Measurements from ENCODE around the gene AMMECR1L.
"Not testable (repeated sequence)": the region's sequence is repeated elsewhere in the genome, so short reads cannot be mapped to it uniquely, and the experiment has no call there.

The AMMECR1L gene

DNA sequence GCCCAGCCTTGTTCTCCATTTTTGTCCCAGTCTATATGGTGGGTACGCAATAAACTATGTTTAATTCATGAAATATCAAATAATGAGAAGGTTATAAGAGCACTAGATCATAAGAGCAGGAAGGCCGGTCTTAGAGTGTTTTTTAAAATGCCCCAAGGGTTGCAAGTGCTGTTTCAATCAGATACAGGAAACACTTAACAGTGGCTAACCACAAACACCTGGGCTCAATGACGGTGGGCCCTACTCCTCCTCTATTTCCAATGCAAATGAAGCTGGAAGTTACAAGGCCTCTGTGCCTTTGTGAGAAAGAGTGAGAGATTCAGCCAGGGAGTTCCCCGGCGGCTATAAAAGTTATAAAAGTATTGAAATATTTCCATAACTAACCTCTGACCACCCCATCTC is 55.9 kb downstream of the AMMECR1L start:
- no peak for DNase-seq

DNA sequence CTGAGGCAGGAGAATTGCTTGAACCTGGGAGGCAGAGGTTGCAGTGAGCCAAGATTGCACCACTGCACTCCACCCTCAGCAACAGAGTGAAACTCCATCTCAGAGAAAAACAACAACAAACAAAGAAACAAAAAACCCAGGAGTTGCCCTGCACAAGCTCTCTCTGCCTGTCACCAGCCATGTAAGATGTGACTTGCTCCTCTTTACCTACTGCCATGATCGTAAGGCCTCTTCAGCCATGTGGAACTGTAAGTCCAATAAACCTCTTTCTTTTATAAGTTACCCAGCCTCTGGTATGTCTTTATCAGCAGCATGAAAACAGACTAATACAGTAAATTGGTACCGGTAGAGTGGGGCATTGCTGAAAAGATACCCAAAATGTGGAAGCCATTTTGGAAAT is 59.0 kb downstream of the AMMECR1L start:
- not testable (repeated sequence) for DNase-seq

GRCh38 chr2:127826047-127826446 is 59.7 kb downstream of the AMMECR1L start:
- no peak for DNase-seq

DNA sequence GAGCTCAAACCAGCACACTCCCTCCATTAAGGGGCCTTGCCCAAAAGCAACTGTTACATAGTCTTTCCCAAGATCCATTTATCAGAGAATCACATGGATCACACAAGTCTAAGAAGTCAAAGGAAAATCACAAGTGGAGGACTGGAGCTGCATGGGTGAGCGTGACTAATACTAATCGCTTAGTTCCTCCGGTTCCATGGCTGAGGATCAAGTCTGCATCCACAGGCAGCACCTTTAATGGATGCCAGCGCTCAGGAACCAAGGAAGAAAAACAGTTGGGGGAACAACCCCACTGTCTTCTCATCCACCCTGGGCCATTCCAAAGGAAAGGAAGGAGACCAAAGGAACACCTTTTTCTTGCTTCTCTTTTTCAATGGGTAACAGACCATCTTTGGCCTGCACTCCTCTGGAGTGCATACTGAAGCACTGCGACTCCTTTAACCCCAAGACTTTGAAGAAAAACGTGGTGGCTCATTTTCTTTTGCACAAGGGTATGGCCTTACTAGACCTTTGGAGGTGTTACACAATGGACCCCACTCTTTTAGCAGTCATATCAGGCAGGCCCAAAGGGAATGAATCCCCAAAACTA is 65.6 kb downstream of the AMMECR1L start:
- DNase-seq, result no peak

- DNase-seq, result no peak
These were observed 66.8 kb downstream of the AMMECR1L start for GRCh38 chr2:127818794-127819425.

GRCh38 chr2:127818241-127818640 is 67.5 kb downstream of the AMMECR1L start:
- DNase-seq, result no peak

GRCh38 chr2:127814677-127815076 is 71.1 kb downstream of the AMMECR1L start:
- no peak for DNase-seq

DNA sequence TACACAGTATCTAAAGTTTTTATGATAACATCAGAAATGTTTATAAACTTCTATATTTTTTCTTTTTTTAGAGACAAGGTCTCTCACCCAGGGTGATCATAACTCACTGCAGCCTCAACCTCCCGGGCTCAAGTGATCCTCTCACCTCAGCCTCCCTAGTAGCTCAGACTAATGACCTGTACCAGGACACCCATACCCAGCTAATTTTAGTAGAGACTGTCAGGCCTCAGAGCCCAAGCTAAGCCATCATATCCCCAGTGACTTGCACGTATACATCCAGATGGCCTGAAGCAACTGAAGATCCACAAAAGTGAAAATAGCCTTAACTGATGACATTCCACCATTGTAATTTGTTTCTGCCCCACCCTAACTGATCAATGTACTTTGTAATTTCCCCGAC is 73.3 kb downstream of the AMMECR1L start:
- DNase-seq, result not testable (repeated sequence)

Measured in NCI-H2081 treated with DMSO at 0.1 percent for 48 hours (cell line).